Measurements from ENCODE around the gene MAEA. TPM values are rescaled to one million over a fixed set of nuclear protein-coding genes. Genes with fewer than 3 reads are reported as not detected.
"Not testable (repeated sequence)": the region's sequence is repeated elsewhere in the genome, so short reads cannot be mapped to it uniquely, and the experiment has no call there.

Gene MAEA
- total RNA-seq, 1 donor from 2014 or later = 49.6 TPM

GRCh38 chr4:1368421-1369090 is 78.9 kb downstream of the MAEA start:
- DNase-seq (peak; percentile 14), ATAC-seq (no peak)
- intact Hi-C loops (cut with micrococcal nuclease) = no loop called here

GRCh38 chr4:1369091-1369450 is 79.4 kb downstream of the MAEA start:
- intact Hi-C loops (cut with micrococcal nuclease) = no loop called here
- ATAC-seq (no peak), DNase-seq (no peak)

GRCh38 chr4:1369479-1370079 is 79.9 kb downstream of the MAEA start:
- DNase-seq (no peak), ATAC-seq (no peak)
- intact Hi-C loops (cut with micrococcal nuclease) = no loop called here

GRCh38 chr4:1370321-1371124 is 80.8 kb downstream of the MAEA start:
- ATAC-seq (no peak), DNase-seq (peak; percentile 16)
- intact Hi-C loops (cut with micrococcal nuclease) = no loop called here

- ATAC-seq (no peak), DNase-seq (no peak)
- intact Hi-C loops (cut with micrococcal nuclease) = no loop called here
Measured at GRCh38 chr4:1371176-1372165, 81.8 kb downstream of the MAEA start.

- intact Hi-C loops (cut with micrococcal nuclease); DNase-seq; ATAC-seq: not testable (repeated sequence)
Measured at GRCh38 chr4:1372576-1372975, 82.9 kb downstream of the MAEA start.

- intact Hi-C loops (cut with micrococcal nuclease) = no loop called here
- DNase-seq (peak; percentile 16), ATAC-seq (no peak)
Measured at GRCh38 chr4:1373892-1374705, 84.4 kb downstream of the MAEA start.

- intact Hi-C loops (cut with micrococcal nuclease) = no loop called here
- peak; percentile 19 for DNase-seq
- no peak for ATAC-seq
Measured at GRCh38 chr4:1374706-1375045, 85.0 kb downstream of the MAEA start.

- ATAC-seq = no peak
- DNase-seq = peak; percentile 22
- intact Hi-C loops (cut with micrococcal nuclease) = no loop called here
Measured at GRCh38 chr4:1375051-1375721, 85.5 kb downstream of the MAEA start.

- intact Hi-C loops (cut with micrococcal nuclease) = no loop called here
- DNase-seq (no peak), ATAC-seq (no peak)
Measured at GRCh38 chr4:1375761-1376322, 86.2 kb downstream of the MAEA start.

- intact Hi-C loops (cut with micrococcal nuclease) = no loop called here
- peak; percentile 24 for DNase-seq
- no peak for ATAC-seq
Measured at GRCh38 chr4:1376391-1376840, 86.7 kb downstream of the MAEA start.

GRCh38 chr4:1376841-1377605 is 87.3 kb downstream of the MAEA start:
- intact Hi-C loops (cut with micrococcal nuclease) = no loop called here
- DNase-seq = peak; percentile 13
- no peak for ATAC-seq

GRCh38 chr4:1377606-1378261 is 88.0 kb downstream of the MAEA start:
- DNase-seq (peak; percentile 19), ATAC-seq (no peak)
- intact Hi-C loops (cut with micrococcal nuclease) = no loop called here

- peak; percentile 27 for DNase-seq
- no peak for ATAC-seq
- intact Hi-C loops (cut with micrococcal nuclease) = no loop called here
Measured at GRCh38 chr4:1378559-1379231, 89.0 kb downstream of the MAEA start.

GRCh38 chr4:1379351-1379781 is 89.7 kb downstream of the MAEA start:
- DNase-seq (peak; percentile 23), ATAC-seq (no peak)
- intact Hi-C loops (cut with micrococcal nuclease) = no loop called here

GRCh38 chr4:1379801-1380331 is 90.2 kb downstream of the MAEA start:
- intact Hi-C loops (cut with micrococcal nuclease) = no loop called here
- DNase-seq = peak; percentile 21
- ATAC-seq = no peak
